ENCODE measurements around the gene PIP4P1. TPM values are rescaled to one million over a fixed set of nuclear protein-coding genes. Genes with fewer than 3 reads are reported as not detected.

Gene PIP4P1
- total and polyA plus RNA-seq, 9 of the 15 experiments (the other 6 are each of a cell fraction or from before 2014, with no cell fraction given), result 5.3 to 20.9 (median 10.7) TPM

DNA sequence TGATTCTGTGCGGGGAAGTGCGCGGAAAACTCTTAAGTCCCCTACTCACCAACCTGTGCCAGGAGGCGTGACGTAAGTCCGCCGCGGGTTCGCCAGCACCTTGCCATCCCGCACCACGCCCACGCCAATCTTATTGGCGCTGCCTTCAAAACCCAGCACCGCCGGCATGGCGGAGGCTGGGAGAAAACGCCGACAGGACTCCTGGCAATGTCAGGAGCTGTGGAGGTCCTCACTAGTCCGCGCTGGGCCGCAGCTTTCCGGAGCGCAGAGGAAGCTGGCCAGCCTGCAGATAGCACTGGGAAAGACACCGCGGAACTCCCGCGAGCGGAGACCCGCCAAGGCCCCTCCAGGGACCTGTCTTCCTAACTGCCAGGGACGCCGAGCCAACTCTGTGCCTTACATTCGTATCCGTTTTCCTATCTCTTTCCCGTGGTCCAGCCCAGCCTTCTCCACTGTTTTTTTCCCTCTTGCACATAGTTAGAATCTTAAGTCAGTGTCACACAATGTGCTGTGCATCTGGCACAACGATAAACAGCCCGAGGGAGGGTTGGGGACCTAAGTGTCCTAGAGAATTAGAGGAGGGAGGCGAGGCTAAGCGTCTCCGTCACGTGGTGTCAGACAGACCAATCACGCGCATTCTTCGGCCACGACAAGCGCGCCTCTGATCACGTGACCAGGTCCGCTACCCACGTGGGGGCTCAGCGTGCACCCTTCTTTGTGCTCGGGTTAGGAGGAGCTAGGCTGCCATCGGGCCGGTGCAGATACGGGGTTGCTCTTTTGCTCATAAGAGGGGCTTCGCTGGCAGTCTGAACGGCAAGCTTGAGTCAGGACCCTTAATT lies 6.5 kb downstream of the PIP4P1 start, which contains the start of the genes APEX1 and OSGEP (continued):
- TF ChIP-seq, protein P1, sequence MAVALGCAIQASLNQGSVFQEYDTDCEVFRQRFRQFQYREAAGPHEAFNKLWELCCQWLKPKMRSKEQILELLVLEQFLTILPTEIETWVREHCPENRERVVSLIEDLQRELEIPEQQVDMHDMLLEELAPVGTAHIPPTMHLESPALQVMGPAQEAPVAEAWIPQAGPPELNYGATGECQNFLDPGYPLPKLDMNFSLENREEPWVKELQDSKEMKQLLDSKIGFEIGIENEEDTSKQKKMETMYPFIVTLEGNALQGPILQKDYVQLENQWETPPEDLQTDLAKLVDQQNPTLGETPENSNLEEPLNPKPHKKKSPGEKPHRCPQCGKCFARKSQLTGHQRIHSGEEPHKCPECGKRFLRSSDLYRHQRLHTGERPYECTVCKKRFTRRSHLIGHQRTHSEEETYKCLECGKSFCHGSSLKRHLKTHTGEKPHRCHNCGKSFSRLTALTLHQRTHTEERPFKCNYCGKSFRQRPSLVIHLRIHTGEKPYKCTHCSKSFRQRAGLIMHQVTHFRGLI (CRISPR knock-in tag; IDR thresholded peaks at IDR 0.05), result peak; percentile 35; the same call in 1 of the 2 replicates
- TF ChIP-seq, protein P2, sequence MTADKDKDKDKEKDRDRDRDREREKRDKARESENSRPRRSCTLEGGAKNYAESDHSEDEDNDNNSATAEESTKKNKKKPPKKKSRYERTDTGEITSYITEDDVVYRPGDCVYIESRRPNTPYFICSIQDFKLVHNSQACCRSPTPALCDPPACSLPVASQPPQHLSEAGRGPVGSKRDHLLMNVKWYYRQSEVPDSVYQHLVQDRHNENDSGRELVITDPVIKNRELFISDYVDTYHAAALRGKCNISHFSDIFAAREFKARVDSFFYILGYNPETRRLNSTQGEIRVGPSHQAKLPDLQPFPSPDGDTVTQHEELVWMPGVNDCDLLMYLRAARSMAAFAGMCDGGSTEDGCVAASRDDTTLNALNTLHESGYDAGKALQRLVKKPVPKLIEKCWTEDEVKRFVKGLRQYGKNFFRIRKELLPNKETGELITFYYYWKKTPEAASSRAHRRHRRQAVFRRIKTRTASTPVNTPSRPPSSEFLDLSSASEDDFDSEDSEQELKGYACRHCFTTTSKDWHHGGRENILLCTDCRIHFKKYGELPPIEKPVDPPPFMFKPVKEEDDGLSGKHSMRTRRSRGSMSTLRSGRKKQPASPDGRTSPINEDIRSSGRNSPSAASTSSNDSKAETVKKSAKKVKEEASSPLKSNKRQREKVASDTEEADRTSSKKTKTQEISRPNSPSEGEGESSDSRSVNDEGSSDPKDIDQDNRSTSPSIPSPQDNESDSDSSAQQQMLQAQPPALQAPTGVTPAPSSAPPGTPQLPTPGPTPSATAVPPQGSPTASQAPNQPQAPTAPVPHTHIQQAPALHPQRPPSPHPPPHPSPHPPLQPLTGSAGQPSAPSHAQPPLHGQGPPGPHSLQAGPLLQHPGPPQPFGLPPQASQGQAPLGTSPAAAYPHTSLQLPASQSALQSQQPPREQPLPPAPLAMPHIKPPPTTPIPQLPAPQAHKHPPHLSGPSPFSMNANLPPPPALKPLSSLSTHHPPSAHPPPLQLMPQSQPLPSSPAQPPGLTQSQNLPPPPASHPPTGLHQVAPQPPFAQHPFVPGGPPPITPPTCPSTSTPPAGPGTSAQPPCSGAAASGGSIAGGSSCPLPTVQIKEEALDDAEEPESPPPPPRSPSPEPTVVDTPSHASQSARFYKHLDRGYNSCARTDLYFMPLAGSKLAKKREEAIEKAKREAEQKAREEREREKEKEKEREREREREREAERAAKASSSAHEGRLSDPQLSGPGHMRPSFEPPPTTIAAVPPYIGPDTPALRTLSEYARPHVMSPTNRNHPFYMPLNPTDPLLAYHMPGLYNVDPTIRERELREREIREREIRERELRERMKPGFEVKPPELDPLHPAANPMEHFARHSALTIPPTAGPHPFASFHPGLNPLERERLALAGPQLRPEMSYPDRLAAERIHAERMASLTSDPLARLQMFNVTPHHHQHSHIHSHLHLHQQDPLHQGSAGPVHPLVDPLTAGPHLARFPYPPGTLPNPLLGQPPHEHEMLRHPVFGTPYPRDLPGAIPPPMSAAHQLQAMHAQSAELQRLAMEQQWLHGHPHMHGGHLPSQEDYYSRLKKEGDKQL (CRISPR knock-in tag; IDR thresholded peaks at IDR 0.05; ENCODE audit: borderline replicate concordance), result no peak
- TF ChIP-seq TGIF2 (CRISPR knock-in tag; IDR thresholded peaks at IDR 0.05), result no peak
- TF ChIP-seq, protein P3, sequence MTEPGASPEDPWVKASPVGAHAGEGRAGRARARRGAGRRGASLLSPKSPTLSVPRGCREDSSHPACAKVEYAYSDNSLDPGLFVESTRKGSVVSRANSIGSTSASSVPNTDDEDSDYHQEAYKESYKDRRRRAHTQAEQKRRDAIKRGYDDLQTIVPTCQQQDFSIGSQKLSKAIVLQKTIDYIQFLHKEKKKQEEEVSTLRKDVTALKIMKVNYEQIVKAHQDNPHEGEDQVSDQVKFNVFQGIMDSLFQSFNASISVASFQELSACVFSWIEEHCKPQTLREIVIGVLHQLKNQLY (CRISPR knock-in tag; conservative IDR thresholded peaks at IDR 0.05), result peak in 1 of 2 experiments; percentile 97; a peak in 2 of 4 replicates
- peak; percentile 45 for TF ChIP-seq ATF7 (IDR thresholded peaks at IDR 0.05)
- TF ChIP-seq MAZ (CRISPR knock-in tag; conservative IDR thresholded peaks at IDR 0.05 in 1 of 2, IDR thresholded peaks at IDR 0.05 in 1 of 2), result peak; percentile 57 to 74; a peak in 3 of 4 replicates
- TF ChIP-seq, protein P4, sequence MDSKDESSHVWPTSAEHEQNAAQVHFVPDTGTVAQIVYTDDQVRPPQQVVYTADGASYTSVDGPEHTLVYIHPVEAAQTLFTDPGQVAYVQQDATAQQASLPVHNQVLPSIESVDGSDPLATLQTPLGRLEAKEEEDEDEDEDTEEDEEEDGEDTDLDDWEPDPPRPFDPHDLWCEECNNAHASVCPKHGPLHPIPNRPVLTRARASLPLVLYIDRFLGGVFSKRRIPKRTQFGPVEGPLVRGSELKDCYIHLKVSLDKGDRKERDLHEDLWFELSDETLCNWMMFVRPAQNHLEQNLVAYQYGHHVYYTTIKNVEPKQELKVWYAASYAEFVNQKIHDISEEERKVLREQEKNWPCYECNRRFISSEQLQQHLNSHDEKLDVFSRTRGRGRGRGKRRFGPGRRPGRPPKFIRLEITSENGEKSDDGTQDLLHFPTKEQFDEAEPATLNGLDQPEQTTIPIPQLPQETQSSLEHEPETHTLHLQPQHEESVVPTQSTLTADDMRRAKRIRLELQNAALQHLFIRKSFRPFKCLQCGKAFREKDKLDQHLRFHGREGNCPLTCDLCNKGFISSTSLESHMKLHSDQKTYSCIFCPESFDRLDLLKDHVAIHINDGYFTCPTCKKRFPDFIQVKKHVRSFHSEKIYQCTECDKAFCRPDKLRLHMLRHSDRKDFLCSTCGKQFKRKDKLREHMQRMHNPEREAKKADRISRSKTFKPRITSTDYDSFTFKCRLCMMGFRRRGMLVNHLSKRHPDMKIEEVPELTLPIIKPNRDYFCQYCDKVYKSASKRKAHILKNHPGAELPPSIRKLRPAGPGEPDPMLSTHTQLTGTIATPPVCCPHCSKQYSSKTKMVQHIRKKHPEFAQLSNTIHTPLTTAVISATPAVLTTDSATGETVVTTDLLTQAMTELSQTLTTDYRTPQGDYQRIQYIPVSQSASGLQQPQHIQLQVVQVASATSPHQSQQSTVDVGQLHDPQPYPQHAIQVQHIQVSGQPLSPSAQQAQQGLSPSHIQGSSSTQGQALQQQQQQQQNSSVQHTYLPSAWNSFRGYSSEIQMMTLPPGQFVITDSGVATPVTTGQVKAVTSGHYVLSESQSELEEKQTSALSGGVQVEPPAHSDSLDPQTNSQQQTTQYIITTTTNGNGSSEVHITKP (IDR thresholded peaks at IDR 0.05; ENCODE audit: partially characterized antibody), result no peak
- TF ChIP-seq ZNF263 (CRISPR knock-in tag; IDR thresholded peaks at IDR 0.05; ENCODE audit: borderline replicate concordance), result peak; percentile 34; the same call in 1 of the 2 replicates
- TF ChIP-seq ZNF668 (CRISPR knock-in tag; IDR thresholded peaks at IDR 0.05), result no peak
- TF ChIP-seq EP400 (IDR thresholded peaks at IDR 0.05), result peak; percentile 98
- TF ChIP-seq NCOA4 (IDR thresholded peaks at IDR 0.05; ENCODE audit: partially characterized antibody), result no peak
- TF ChIP-seq KLF16 (IDR thresholded peaks at IDR 0.05), result no peak
- no peak for TF ChIP-seq PRPF4 (IDR thresholded peaks at IDR 0.05; ENCODE audit: insufficient read depth, low read depth, low read length, poor library complexity, severe bottlenecking)
- no peak for TF ChIP-seq COPS2 (conservative IDR thresholded peaks at IDR 0.05)
- TF ChIP-seq TCF7 (IDR thresholded peaks at IDR 0.05; ENCODE audit: borderline replicate concordance), result no peak
